DOHH2 (cell line): ENCODE results near the gene CYP2S1.

Source experiments
- H3F3A ChIP-seq: fragments of 200-600 bp; sonication (generic), shearing (Covaris generic); 2 replicates; pipeline ENCODE4 v1.6.0; 2016; ENCODE audit warnings: antibody characterized with exemption, mild to moderate bottlenecking; ENCODE audit not compliant: control insufficient read depth, insufficient read depth
- H3K27ac ChIP-seq: fragments of 200-600 bp; sonication (generic); 2 replicates; pipeline ENCODE4 v1.5.1; 2014; ENCODE audit warnings: low read depth, mild to moderate bottlenecking, low read length, moderate library complexity
- H3K27me3 ChIP-seq: fragments of 200-600 bp; sonication (generic); 2 replicates; pipeline ENCODE4 v1.6.1; 2014; ENCODE audit warnings: mild to moderate bottlenecking, low read length, mixed read lengths; ENCODE audit not compliant: control insufficient read depth
- H3K36me3 ChIP-seq: fragments of 200-600 bp; sonication (generic); 2 replicates; pipeline ENCODE4 v1.6.1; 2014; ENCODE audit warnings: mild to moderate bottlenecking, low read length, moderate library complexity, mixed read lengths; ENCODE audit not compliant: control insufficient read depth
- H3K4me1 ChIP-seq: fragments of 200-600 bp; sonication (generic); 2 replicates; pipeline ENCODE4 v1.6.1; 2014; ENCODE audit warnings: mild to moderate bottlenecking, low read length, mixed read lengths; ENCODE audit not compliant: control insufficient read depth
- H3K4me2 ChIP-seq: fragments of 200-600 bp; sonication (generic); 2 replicates; pipeline ENCODE4 v1.6.0; 2014; ENCODE audit warnings: mild to moderate bottlenecking, low read length, moderate library complexity
- H3K4me3 ChIP-seq: fragments of 200-600 bp; sonication (generic); 2 replicates; pipeline ENCODE4 v1.5.1; 2014; ENCODE audit warnings: mild to moderate bottlenecking, low read length, mixed read lengths
- H3K79me2 ChIP-seq: fragments of 200-600 bp; sonication (generic); 2 replicates; pipeline ENCODE4 v1.6.1; 2014; ENCODE audit warnings: mild to moderate bottlenecking, low read length, mixed read lengths; ENCODE audit not compliant: control insufficient read depth
- H3K9me2 ChIP-seq: fragments of 200-600 bp; sonication (generic); replicated peaks from 2 replicates; pipeline ENCODE4 v1.6.1; 2014; ENCODE audit warnings: mild to moderate bottlenecking, low read length, mixed read lengths; ENCODE audit not compliant: control insufficient read depth
- H3K9me3 ChIP-seq: fragments of 200-600 bp; sonication (generic); 2 replicates; pipeline ENCODE4 v1.6.1; 2014; ENCODE audit warnings: antibody characterized with exemption, low read length, mixed read lengths; ENCODE audit not compliant: control insufficient read depth, insufficient read depth
- H4K20me1 ChIP-seq: fragments of 200-600 bp; sonication (generic); 2 replicates; pipeline ENCODE4 v1.6.0; 2014; ENCODE audit warnings: low read depth, mild to moderate bottlenecking, antibody characterized with exemption, low read length, moderate library complexity; ENCODE audit not compliant: control insufficient read depth, insufficient read depth
- CTCF ChIP-seq: fragments of 200-600 bp; sonication (generic); IDR thresholded peaks from one replicate; pipeline ENCODE4 v1.5.1; 2014; ENCODE audit warnings: antibody characterized with exemption, mild to moderate bottlenecking, low read depth, low read length; ENCODE audit not compliant: poor library complexity, severe bottlenecking
- EZH2phosphoT487 ChIP-seq: fragments of 200-600 bp; sonication (generic); IDR thresholded peaks from 2 replicates; pipeline ENCODE4 v1.6.1; 2017; ENCODE audit warnings: borderline replicate concordance, mild to moderate bottlenecking, antibody characterized with exemption, low read length, moderate library complexity, mixed read lengths

CYP2S1 gene

GRCh38 chr19:41249707-41250423, 56.8 kb downstream of the CYP2S1 start:
- Histone ChIP-seq H3K4me3 (no peak overlapping the region), H3K4me1 (no peaks in the 10 kb centered on the region), H3K9me3 (no peaks in the 10 kb centered on the region), H4K20me1 (no peaks in the 10 kb centered on the region), H3K4me2 (no peak overlapping the region), H3K79me2 (no peaks in the 10 kb centered on the region), H3K27ac (no peak overlapping the region), H3F3A (no peaks in the 10 kb centered on the region), H3K9me2 (no peaks in the 10 kb centered on the region), H3K36me3 (no peaks in the 10 kb centered on the region), H3K27me3 (no peaks in the 10 kb centered on the region)
- TF ChIP-seq EZH2phosphoT487 (no peak), CTCF (no peak)

GRCh38 chr19:41253660-41254059, 60.6 kb downstream of the CYP2S1 start:
- Histone ChIP-seq H4K20me1 (no peaks in the 10 kb centered on the region), H3K9me3 (no peaks in the 10 kb centered on the region), H3F3A (no peaks in the 10 kb centered on the region), H3K79me2 (no peaks in the 10 kb centered on the region), H3K36me3 (no peaks in the 10 kb centered on the region), H3K4me1 (no peaks in the 10 kb centered on the region), H3K4me2 (no peak overlapping the region), H3K9me2 (no peaks in the 10 kb centered on the region), H3K27ac (no peak overlapping the region), H3K4me3 (no peak overlapping the region), H3K27me3 (peaks cover 3% of the 10 kb centered on the region; the same call in 1 of the 2 replicates)
- TF ChIP-seq CTCF (no peak), EZH2phosphoT487 (no peak)

- H3K79me2 ChIP-seq, result no peaks in the 10 kb centered on the region
- H3K27me3 ChIP-seq, result peaks cover 6% of the 10 kb centered on the region; the same call in 1 of the 2 replicates
- no peak overlapping the region for H3K4me3 ChIP-seq
- no peak overlapping the region for H3K27ac ChIP-seq
- H3F3A ChIP-seq, result no peaks in the 10 kb centered on the region
- no peak for TF ChIP-seq EZH2phosphoT487
- TF ChIP-seq CTCF, result no peak
- H3K9me3 ChIP-seq, result no peaks in the 10 kb centered on the region
- no peaks in the 10 kb centered on the region for H3K9me2 ChIP-seq
- no peaks in the 10 kb centered on the region for H3K36me3 ChIP-seq
- H3K4me2 ChIP-seq, result no peak overlapping the region
- H4K20me1 ChIP-seq, result no peaks in the 10 kb centered on the region
- no peaks in the 10 kb centered on the region for H3K4me1 ChIP-seq
These were observed 62.2 kb downstream of the CYP2S1 start for GRCh38 chr19:41255171-41255570.
